Measurements from ENCODE around the gene ZNF845.
"Not testable (repeated sequence)": the region's sequence is repeated elsewhere in the genome, so short reads cannot be mapped to it uniquely, and the experiment has no call there.

Gene ZNF845

DNA sequence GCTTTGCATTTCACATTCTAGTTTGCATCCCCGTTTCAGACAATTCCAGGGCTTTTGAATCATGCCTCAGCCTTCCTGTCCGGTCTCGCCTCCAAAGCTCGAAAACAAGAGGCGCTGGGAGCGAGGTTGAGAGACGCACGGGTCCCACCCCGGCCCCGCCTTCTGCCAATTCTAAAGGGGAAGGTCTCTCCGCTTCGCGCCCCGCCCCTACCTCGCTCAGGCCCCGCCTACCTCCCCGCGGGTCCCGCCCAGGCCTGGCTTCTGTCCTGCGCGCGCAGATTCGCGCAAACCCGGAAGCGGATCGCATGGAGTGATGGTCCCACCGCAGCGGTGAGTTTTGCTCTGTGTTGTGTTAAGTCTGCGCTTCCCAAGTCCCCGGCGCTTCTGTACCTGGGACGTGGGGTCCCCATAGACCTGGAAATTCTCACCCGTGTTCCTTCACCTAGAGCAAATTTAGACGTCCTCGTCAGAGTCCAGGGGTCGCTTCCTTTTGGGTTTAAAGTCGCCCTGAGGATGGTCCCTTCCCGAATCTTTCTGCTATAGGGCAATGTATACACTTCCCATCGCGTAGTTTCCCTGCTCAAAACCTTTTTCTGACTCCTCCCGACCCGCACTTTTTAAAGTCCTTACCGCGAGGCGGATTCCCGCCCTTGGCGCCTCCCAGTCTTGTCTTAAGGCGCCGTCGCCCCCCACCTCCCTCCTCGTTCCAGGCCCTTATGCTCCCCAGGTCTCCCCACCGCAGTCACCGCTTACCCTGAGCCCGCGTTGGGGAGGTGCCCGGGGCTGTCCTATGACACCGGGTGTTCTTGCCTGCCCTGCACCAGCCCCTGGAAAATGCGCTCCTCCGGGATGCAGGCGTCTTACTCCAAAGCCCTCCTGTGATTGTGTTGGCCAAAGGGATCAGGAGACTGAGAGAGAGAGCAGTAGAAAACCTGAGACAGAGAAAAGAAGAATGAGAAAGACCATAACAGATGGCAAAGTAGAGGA, at the start of gene ZNF845:
Gene ZNF845, plus strand, starts transcription at position 287 of the 987 bp plus-strand sequence. CDS start 7,559 bp downstream, outside the sequence.
- peak; percentile 16 for DNase-seq

DNA sequence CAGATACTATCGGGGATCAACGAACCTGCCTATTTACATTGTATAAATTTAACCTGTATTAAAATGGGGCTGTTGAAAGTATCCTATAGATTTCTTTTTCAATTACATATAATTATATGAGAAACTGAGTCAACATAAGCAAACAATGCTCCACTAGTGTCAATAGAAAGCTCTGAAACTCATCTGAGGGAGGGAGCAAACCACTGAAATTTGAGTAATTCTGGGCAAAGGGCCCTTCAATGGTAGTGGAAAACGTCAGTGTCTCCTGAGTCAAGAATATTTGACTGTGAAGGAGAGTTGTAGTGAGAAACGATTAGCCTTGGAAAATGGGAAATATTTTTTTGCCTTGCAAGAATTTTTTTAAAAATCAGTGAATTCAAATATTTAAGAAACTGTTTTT, 48.5 kb upstream of the ZNF845 start:
- DNase-seq, result no peak

DNA sequence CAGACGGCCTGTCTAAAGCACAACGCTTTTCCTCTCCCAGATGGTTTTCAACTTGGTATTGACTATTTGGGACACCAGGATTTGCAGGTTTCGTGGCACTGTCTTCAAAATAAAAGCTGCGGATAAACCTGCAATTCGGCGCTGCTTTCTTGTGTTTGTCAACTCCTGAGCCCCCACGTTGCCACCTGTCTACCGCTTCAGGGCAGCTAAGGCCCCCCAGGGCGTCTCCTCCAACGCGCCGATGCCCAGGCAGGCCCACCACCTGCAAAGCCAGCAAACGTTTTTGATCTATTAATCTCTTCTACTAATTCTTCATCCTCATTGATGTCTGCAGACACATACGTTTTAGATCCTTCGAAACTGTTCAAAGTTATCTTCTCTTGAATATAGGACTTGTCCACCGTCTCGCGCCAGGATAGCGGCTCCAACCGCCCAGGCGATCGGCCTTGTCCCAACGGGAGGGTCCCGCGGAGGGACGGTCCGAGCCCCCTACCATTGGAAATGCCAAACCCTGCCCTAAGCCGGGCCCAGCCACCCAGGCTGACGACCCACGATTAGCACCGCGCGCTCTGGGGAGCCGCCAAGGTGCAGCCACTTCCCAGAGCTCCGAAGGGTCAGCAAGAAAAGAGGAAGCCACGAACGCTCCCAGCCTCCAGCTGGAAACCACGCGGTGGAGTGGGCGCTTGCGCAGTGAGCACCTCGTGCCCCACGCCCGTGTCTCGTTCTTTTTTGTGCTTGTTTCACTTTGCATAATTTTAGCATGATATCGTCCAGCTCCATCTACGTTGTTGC, 42.6 kb upstream of the ZNF845 start:
- DNase-seq, result no peak

DNA sequence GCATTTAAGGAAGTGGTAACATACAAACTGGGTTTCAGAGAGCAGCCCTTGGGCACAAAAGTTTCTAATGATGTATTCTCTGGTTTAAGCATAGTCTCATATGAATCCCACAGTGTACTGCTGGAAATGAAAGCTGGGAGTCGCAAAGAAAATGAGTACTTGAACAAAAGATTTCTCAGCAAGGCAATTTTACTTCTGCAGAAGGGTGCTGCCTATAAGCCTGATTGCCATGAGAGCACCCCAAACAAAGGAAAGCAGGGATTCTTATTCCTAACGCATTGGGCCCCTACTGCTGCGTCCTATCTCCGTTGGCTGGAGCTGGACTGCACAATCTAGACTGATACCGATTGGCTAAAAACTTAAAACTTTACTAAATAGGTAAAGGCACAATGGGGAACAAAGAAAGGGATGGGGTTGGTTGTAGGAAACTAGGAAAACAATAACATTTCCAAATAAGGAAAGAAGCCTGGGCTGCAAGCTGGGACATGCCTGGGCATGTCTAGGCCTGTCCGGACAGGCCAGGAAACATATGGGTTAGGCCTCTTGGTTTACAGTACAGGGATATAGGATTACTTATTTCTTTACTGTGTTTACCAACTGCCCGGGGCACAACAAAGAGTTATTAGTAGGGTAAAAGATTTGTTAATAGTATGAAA, 38.6 kb upstream of the ZNF845 start:
- no peak for DNase-seq

DNA sequence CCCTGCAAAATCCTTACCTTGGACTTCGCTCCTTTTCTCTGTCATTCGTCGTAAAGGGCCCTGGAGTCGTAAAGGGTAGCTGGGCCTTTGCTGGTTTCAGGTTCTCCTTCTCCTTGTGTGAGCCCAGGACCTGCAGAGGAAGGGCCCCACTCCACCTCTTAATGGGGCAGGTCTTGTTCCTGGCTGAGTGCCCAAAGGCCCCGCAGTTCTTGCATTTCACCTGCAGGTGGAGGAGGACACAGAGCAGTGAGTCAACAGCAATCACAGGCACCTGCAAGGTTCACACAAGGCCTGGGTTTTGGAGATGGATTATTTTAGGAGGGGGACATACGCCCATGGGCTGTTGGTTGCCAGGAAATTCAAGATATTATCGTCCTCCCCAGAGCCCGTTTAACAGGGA, 32.2 kb upstream of the ZNF845 start:
- not testable (repeated sequence) for DNase-seq

DNA sequence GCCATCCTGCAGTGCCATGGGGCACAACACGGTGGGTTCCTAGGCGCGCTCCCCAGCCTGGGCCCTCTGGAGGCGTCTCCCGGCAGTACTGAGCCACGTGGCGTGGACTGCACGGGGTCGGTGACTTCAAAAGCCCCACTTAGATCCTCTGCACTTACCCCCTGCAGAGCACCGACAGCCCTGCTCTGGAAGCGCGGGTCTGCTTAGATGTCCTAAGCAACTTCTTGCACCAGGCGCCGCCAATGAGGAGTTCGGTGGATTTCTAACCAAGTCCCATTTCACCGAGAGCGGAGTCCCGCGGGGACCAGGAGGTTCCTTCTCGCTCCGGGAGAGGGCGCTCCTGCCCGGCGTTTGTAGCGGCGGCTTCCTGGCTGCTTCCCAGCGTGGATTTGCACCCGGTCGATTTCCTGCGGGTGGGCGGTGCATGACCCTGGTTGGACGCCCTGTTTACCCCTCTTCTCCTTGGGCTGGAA, 25.2 kb upstream of the ZNF845 start:
- no peak for DNase-seq

DNA sequence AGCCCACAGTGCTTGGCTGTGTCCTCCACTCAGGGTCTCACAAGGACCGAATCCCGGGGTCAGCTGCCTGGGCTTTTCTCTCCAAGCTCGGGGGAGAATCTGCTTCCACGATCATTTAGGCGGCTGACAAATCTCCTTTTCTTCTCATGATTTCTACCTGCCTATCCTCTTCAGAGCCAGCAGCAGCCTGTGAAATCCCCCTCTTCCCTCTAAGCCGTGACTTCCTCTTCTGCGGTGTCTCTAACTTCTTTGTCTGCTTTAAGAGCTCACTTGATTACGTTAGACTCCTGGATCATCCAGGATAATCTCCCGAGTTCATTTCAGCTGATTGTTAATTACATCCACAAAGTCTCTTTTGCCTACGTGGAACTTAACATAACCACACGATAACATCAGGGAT, 22.5 kb upstream of the ZNF845 start:
- DNase-seq, result no peak

DNA sequence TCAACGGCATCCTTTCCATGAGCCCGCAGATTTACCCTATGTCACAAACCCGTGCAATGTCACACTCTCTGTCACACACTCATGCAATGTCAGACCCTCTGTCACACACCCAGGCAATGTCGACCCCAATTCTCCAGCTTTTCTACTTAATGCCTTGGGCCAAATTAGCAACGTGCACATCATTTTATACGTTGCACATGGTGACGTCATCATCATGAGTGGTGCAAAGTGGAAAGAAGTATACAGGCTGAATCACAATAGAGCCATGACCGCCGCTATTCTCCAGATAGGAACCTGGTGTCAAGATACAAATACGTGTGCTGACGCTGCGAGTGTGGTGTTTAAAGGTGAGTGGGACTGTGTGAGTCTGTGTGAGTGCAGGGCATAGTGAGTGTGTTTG, 21.7 kb upstream of the ZNF845 start:
- no peak for DNase-seq

DNA sequence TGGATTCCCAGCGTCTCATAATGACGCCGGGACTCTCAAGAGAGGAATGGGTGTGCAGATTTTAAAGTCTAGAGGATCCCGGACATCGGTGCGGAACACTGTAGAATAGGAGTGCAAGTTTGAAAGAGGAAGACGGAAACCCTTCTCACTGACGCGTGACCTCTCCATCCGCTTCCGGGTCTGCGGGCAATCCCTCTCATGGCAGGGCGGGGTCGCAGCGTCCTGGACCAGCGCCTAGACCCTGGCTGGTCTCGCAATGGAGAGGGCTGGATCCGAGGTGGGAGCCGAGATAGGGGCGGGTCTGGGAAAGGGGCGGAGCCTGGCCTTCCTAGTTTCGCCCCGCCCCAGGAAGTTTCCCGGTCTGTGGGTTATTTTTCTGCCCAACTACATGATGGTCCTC, 4.6 kb upstream of the ZNF845 start:
- DNase-seq, result no peak

DNA sequence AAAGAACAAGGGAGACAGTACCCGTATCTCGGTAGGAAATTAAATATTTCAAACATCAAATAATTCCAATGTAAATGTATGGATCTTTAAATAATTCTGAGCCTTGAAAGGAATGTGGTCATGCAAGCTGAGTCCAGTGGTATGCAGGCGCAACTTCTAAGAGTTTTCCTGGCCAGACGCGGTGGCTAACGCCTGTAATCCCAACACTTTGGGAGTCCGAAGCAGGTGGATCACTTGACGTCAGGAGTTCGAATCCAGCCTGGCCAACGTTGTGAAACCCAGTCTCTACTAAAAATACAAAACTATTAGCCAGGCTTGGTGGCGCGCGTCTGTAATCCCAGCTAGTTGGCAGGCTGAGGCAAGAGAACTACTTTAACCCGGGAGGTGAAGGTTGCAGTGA, 1.1 kb upstream of the ZNF845 start:
- no peak for DNase-seq

DNA sequence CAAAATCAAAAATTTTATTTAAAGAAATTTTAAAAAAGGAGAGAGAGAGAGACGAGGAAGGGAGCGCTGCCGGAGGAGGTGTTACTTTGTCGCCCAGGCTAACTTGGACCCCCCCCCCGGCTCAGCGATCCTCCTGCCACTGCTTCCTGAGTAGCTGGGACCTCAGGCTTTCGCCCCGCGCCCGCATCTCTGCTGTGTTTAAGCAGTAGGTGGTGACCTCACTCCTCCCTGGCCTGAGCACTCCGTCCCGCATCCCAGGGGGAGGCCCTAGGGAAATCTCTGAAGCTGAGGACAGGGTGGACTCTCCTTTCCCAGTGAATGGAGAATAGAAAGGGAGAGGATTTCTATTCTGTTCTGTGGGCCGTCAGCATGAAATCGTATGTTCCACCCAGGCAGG, 485 bp upstream of the ZNF845 start:
- no peak for DNase-seq

DNA sequence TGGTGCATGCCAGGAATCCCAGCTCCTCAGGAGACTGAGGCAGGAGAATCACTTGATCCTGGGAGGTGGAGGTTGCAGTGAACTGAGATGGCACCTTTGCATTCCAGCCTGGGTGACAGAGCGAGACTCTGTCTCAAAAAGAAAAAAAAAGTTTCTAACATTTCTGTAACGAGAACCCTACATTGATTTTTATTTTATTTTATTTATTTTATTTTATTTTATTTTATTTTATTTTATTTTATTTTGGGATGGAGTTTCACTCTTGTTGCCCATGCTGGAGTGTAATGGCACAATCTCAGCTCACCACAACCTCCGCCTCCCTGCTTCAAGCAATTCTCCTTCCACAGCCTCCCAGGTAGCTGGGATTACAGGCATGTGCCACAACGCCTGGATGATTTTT, 10.9 kb downstream of the ZNF845 start:
- DNase-seq, result not testable (repeated sequence)

DNA sequence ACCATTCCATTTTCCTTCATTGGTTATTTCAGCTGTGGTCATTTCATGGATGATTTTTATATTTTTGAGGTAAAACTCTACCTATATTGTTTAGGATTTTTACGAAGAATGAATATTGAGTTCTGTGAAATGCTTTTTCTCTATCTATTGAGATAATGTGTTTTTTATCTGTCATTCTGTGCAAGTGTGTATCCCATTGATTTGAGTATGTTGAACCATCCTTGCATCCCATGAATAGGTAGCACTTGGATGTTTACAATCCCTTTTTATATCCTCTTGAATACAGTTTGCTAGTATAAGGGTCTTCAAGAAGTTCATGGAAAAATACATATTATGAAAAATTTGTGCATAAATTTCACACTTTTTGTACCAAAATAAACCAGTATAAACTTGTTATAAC, 22.2 kb downstream of the ZNF845 start:
- no peak for DNase-seq

DNA sequence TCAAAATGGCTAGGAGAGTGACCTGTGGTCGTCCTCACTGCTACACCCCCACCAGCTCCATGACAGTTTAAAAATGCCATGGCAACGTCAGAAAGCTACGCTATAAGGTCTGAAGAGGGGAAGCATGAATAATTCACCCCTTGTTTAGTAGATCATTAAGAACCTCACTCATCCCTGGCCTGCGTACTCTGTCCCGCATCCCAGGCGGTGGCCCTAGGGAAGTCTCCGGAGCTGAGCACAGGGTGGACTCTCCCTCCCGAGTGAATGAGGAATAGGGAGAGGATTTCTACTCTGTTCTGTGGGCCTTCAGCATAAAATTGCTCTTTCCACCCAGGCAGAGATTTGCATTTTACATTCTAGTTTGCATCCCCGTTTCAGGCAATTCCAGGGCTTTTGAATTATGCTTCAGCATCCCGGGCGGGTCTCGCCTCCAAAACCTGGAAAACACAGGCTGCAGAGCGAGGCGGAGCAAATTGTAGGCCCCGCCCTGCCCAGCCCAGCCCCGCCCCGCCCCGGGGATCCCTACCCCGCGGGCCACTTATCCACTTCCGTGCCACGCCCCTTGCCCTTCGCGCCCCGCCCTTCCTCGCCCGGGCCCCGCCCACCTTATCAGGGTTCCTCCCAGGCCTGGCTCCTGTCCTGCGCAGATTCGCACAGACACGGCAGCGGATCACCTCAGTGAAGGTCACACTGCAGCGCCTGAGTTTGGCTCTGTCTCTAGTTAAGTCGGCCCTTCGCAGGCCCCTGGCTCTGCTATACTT, 24.5 kb downstream of the ZNF845 start:
- DNase-seq, result no peak

DNA sequence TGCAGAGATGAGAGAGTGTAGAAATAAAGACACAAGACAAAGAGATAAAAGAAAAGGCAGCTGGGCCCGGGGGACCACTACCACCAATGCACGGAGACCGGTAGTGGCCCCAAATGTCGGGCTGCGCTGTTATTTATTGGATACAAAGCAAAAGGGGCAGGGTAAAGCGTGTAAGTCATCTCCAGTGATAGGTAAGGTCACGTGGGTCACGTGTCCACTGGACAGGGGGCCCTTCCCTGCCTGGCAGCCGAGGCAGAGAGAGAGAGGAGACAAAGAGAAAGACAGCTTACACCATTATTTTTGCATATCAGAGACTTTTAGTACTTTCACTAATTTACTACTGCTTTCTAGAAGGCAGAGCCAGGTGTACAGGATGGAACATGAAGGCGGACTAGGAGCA, 26.5 kb downstream of the ZNF845 start:
- not testable (repeated sequence) for DNase-seq

DNA sequence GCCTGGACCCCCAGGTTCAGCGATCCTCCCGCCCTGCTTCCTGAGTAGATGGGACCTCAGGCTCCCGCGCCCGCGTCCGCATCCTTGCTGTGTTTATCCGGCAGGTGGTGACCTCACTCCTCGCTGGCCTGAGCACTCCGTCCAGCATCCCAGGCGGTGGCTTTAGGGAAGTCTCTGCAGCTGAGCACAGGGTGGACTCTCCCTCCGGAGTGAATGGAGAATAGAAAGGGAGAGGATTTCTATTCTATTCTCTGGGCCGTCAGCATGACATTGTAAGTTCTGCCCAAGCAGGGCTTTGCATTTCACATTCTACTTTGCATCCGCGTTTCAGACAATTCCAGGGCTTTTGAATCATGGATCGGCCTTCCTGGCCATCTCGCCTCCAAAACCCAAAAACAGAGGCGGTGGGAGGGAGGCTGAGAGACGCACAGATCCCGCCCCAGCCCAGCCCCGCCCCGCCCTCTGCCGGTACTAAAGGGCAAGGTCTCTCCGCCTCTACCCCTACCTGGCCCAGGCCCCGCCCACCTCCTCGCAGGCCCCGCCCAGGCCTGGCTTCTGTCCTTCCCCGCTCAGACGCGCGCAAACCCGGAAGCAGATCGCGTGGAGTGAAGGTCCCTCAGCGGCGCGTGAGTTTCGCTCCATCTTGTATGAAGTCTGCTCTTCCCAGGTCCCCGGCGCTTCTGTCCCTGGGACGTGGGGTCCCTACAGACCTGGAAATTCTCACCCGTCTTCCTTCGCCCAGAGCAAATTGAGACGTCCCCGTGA, 31.8 kb downstream of the ZNF845 start, which contains the start of gene ZNF525:
Gene ZNF525, plus strand, starts transcription at position 572 of the 765 bp plus-strand sequence. CDS start 6,577 bp downstream, outside the sequence.
- DNase-seq, result peak; percentile 65

DNA sequence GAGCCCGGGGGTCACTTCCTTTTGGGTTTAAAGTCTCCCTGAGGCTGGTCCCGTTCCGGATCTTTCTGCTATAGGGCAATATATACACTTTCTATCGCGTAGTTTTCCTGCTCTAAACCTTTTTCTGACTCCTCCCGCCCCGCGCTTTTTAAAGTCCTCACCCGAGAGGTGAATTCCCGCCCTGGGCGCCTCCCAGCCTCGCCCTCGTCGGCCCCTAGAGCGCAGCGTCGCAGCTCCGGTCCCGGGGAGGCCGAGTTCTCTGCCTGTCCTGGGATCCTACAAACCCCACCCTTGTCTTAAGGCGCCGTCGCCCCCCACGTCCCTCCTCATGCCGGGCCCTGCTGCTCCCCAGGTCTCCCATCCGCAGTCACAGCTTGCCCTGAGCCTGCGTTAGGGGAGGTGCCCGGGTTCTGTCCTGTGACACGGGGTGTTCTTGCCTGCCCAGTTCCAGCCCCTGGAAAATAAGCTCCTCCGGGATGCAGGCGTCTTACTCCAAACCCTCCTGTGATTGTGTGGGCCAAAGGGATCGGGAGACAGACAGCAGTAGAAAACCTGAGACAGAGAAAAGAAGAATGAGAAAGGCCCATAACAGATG, 32.4 kb downstream of the ZNF845 start:
- no peak for DNase-seq

DNA sequence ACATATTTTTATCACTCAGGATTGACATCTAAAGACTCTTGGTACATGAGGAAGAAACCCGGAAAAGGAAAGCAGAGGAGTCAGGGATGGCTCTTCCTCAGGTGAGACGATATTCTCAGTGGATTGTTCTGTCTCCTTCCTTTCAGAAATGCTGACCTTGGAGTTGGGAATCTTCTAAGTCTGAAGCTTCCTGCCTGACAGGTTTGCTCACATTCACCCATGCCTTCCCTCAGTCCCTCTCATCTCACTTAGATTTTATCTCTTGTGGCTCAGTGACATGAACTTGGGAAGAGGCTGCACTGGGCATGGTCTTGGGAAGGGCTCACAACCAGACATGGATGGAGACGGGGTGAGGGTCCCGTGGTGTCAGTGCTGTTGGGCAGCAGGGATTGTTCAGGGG, 38.6 kb downstream of the ZNF845 start:
- no peak for DNase-seq

DNA sequence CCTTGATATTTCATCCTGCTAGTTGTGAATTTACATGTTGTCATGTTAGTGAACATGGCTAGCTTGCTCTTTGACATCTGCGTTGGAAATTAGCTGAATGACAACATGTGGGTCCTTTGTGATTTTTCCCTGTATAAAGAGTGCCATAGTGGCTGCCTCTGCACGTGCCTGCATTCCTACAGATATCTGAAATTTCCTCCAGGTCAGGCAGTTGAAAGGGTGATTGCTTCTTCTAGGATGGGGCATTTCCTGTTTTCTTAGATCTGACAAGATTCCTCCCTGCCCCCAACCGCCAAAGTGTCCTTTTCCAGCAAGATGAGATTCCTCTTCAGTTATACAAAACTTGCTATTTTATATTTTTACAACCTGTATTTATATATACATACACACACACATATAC, 40.7 kb downstream of the ZNF845 start:
- no peak for DNase-seq

DNA sequence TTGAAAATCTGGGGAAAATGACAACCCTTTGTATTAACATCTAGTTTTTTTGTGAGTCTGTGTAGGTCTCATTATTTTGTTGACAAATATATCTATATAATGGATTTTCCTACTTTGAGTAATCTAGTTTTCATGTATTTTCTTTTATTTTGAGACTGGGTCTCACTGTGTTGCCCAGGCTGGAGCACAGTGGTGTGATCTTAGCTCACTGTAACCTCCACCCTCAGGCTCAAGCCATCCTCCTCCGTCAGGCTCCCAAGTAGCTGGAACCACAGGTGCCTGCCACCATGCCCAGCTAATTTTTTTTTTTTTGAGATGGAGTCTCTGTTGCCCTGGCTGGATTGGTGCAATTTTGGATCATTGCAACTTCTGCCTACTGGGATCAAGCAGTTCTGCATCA, 41.2 kb downstream of the ZNF845 start:
- no peak for DNase-seq

DNA sequence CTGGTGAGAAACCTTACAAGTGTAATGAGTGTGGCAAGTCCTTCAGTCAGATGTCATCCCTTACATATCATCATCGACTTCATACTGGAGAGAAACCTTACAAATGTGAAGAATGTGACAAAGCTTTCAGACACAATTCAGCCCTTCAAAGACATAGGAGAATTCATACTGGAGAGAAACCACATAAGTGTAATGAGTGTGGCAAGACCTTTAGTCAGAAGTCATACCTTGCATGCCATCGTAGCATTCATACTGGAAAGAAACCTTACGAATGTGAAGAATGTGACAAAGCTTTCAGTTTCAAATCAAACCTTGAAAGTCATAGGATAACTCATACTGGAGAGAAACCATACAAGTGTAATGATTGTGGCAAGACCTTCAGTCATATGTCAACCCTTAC, 47.8 kb downstream of the ZNF845 start:
- DNase-seq, result no peak

Measured in NCI-H1417 treated with DMSO at 0.1 percent for 48 hours (cell line).